NCI-H510A treated with DMSO at 0.1 percent for 48 hours (cell line): ENCODE data around the gene PKD1L1.
"Not testable (repeated sequence)": the region's sequence is repeated elsewhere in the genome, so short reads cannot be mapped to it uniquely, and the experiment has no call there.

Experiments
- DNase-seq: peaks from one replicate; lab custom pipeline; 2025; lab: John Stamatoyannopoulos, UW

The PKD1L1 gene

GRCh38 chr7:47962262-47962661 is 14.0 kb upstream of the PKD1L1 start:
- DNase-seq = no peak

GRCh38 chr7:47957156-47957555 is 8.9 kb upstream of the PKD1L1 start:
- DNase-seq = no peak

DNA sequence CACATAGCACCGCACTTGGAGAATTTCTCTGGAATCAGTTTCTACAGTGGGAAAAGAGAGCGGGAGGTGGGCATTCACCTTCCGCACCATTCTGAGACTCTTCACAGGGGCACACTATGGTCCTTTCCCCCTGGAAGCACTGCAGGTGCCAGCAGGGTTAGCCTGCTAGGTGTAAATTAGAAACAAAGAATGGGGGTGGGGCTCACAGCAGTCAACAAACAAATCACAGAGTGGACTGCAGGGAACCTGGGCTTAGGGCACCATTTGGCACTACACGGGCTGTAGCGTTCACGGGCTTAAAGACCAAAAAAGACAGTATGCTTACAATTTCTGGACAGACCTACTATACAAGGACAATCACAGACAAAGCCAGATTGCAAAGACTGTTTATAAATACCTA is 8.0 kb upstream of the PKD1L1 start:
- DNase-seq = no peak

DNA sequence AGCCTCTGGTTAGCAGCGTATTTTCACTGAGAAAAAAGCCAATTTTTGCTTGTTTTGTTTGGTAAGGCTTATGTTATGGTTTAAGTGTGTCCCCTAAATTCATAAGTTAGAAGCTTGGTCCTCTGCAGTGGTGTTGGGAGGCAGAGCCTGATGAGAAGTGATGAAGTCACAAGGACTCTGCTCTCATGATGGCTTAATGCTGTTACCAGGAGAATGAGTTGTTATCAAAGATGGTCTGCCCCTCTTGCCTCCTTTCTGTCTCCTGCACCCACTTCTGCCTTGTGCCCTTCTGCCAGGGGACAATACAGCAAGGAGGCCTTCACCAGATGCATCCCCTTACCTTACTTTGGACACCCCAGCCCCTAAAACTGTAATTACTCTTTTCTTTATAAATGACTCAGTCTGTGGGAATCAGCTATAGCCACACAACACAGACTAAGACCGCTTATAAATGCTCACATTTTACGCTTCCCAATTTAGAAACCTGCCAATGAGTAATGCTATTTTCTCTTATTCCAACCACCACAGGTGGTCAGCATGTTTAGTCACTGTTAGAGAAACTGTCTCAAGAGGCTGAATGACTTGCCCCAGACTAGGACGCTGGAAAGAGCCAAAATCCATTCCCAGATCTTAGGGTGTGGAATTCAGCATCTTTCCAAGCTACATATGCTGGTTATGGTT is 6.1 kb upstream of the PKD1L1 start:
- no peak for DNase-seq

GRCh38 chr7:47953822-47954221 is 5.6 kb upstream of the PKD1L1 start:
- no peak for DNase-seq

GRCh38 chr7:47952224-47952623 is 4.0 kb upstream of the PKD1L1 start:
- no peak for DNase-seq

GRCh38 chr7:47951374-47951773 is 3.1 kb upstream of the PKD1L1 start:
- DNase-seq = peak; percentile 78

DNA sequence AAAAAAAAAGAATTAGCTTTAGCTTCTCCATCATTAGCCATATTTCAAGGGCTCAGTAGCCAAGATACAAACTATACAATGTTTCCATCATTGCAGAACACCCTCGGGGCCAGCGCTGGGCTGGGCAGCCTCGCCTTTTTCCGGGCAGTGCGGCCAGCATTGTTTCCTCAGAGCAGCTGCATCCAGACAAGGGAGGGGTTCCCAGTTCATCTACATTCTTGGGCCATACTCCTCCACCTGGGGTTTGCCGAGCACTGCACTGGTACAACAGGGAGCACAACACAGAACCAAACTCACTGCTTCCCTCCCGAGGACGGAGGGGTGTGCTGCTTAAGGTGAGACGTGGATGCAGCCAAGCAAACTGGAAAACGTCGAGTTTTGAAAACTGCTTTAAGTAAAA is 2.4 kb upstream of the PKD1L1 start:
- DNase-seq = no peak

- no peak for DNase-seq
Measured at GRCh38 chr7:47949703-47950102, 1.4 kb upstream of the PKD1L1 start.

- no peak for DNase-seq
Measured at GRCh38 chr7:47947355-47947749, 914 bp downstream of the PKD1L1 start.

- DNase-seq = no peak
Measured at GRCh38 chr7:47946581-47947354, 1.5 kb downstream of the PKD1L1 start.

DNA sequence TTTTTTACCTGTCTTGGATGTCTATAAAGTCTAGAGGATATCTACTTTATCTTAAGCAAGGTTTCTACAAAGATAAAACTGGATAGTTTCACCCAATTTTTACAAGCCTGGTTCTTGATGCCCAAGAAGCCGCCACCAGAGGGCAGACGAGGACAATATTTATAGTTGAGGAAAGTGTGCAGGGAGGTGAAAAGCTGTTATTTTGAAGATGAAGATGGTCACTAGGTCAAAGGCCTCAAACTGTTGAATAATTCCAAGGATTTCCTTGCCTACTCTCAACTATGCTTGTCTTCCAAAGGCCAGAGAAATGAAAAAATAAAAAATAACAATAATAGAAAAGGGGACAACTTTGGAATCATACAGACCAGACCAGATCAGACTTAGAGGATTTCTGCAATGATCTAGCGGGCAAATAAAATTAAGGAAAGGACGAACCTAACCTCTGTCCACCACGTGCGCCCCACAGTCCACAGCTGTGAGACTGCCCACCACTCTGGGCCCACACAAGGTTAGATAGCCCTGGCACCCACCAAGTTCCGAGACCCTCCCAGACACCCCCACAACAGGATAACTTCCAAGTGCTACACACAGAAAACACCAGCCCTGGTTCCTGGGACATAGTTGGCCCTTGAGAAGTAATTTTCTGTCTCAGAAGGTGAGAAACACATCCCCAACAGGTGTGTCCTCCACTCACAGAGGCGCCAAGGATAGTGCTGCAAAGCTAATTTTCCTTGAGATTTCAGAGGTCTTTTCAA is 2.8 kb downstream of the PKD1L1 start:
- DNase-seq = peak; percentile 44

- no peak for DNase-seq
Measured at GRCh38 chr7:47944536-47945260, 3.6 kb downstream of the PKD1L1 start.

GRCh38 chr7:47943676-47944474 is 4.4 kb downstream of the PKD1L1 start:
- DNase-seq = no peak

DNA sequence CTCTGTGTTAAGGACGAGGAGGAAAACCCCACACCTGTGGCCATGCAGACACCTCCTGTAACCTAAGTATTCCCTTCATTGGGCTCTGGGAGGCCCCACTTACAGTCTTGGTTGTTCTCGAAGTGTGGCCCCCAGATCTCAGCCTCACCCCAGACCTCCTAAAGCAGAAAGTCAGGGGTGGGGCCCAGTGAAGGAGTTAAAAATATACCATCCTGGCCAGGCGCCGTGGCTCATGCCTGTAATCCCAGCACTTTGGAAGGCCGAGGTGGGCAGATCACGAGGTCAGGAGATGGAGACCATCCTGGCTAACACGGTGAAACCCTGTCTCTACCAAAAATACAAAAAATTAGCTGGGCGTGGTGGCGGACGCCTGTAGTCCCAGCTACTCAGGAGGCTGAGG is 5.6 kb downstream of the PKD1L1 start:
- DNase-seq = not testable (repeated sequence)

DNA sequence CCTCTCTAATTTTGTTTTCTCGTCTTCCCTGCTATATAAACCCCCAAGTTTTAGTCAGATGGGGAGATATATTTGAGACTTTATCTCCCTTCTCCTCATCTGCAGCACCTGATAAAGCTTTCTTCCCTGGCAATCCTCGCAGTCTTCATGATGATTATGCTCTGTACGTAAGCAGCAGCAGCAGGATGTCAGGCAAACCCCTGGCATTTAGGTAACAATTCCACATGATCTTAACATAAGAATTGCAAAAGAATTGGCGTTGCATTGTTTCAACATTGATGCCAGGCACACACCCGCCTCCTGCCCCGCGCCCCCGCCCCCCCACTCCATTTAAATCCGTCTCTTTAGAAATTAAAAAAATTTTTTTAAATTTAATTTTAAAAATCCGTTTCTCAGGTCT is 6.1 kb downstream of the PKD1L1 start:
- DNase-seq = no peak

- DNase-seq = no peak
Measured at GRCh38 chr7:47941136-47941844, 7.0 kb downstream of the PKD1L1 start.

DNA sequence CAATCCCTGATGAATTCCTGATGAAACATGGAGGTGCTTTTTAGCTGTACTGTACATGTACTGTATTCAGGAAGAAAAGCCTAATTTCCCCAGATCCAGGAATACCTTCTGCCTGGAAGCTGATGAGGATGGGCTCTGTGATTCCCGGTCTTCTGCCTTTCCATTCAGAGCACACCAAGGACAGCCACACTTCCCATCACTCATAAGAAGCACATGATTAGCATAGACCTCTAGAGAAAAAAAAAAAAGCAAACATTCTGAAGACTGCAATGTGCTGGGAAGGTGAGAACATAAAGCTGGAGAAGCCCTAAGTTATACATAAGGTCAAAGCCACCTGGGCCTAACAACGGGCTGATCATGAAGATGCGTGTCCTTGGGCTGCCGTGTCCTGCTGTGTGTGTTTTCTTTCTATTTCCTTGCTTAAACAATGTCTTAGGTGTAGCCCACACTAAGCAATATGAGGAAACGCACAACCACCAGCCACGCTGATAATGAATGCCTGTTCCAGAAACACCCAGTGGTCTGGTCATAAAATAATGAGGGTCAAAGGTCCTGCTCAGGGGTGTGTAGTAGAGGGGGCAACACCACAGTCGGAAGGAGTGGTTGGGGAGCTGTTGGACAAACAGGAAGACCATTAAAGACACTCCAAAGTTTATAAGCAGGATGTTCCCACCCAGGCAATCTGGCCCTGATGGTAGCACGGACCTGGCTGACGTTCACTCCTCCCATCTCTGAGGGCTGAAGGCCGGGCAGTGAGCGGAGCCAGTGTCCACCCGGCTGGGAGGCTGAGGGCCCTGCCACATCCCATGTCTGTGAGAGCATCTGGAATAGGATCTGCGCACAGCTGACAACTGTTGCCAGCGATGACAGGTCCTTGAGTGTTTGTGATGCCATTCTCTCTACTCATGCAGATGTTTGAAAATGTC is 7.9 kb downstream of the PKD1L1 start:
- DNase-seq = no peak

GRCh38 chr7:47939425-47940036 is 8.7 kb downstream of the PKD1L1 start:
- DNase-seq = no peak
